MM.1S (cell line): ENCODE measurements around the gene CSF3.

ENCODE experiments used
- CTCF ChIP-seq: fragments of 300-600 bp; sonication (generic); IDR thresholded peaks from 2 replicates; pipeline ENCODE4 v1.5.1; 2016; ENCODE audit warnings: antibody characterized with exemption, low read length, mixed read lengths
- EZH2phosphoT487 ChIP-seq: fragments of 300-600 bp; sonication (generic); IDR thresholded peaks from 2 replicates; pipeline ENCODE4 v1.6.1; 2018; ENCODE audit warnings: antibody characterized with exemption, low read length

GRCh38 chr17:39996800-39997199 is 18.4 kb upstream of the CSF3 start:
- TF ChIP-seq CTCF = no peak
- TF ChIP-seq EZH2phosphoT487 = no peak
